Vagina (tissue), 2 donors: Measurements from ENCODE around the gene METTL26.

Experiments
- CTCF ChIP-seq, 3 experiments: fragments of 450-650 bp in 2 of 3; fragments of 200-600 bp in 1 of 3; sonication (generic) in 1 of 3; IDR thresholded peaks; one replicate each; pipeline ENCODE4 v1.5.1; 2017 to 2019; ENCODE audit warnings: antibody characterized with exemption in 3 of 3, mild to moderate bottlenecking in 2 of 3, moderate library complexity in 2 of 3
- POLR2A ChIP-seq, 2 donors: fragments of 450-650 bp; IDR thresholded peaks; one replicate each; pipeline ENCODE4 v1.6.1; 2017; ENCODE audit warnings: antibody characterized with exemption in 2 of 2, mild to moderate bottlenecking in 2 of 2, moderate library complexity in 2 of 2
- POLR2AphosphoS5 ChIP-seq, 2 donors: sonication (generic); formaldehyde crosslinking; IDR thresholded peaks; one replicate each; pipeline ENCODE4 v1.9.0; 2017; ENCODE audit warnings: antibody characterized with exemption in 2 of 2, mild to moderate bottlenecking in 2 of 2, low read depth in 1 of 2; ENCODE audit not compliant: insufficient read depth in 1 of 2

- no peak for TF ChIP-seq CTCF (IDR thresholded peaks at IDR 0.05)
- no peak for TF ChIP-seq POLR2A (IDR thresholded peaks at IDR 0.05)
- TF ChIP-seq POLR2AphosphoS5 (IDR thresholded peaks at IDR 0.05; ENCODE audit: insufficient read depth in 1 of 2, low read depth in 1 of 2), result no peak
Measured at GRCh38 chr16:670485-671352, 34.6 kb upstream of the METTL26 start.
